Fibroblast of lung (primary cell): ENCODE results near the gene GRHL1.

ENCODE experiments used
- CTCF ChIP-seq, 2 donors: IDR thresholded peaks in 1 of 2; conservative IDR thresholded peaks in 1 of 2; 1 replicate in 1 of 2; 2 replicates in 1 of 2; pipeline ENCODE4 v1.5.1; 2011 to 2012; ENCODE audit warnings: low read length in 2 of 2, control low read depth in 1 of 2, inconsistent platforms in 1 of 2, low read depth in 1 of 2, mild to moderate bottlenecking in 1 of 2
- EZH2 ChIP-seq: IDR thresholded peaks from 2 replicates; pipeline ENCODE4 v1.5.1; 2012; ENCODE audit warnings: low read length, control low read depth, mild to moderate bottlenecking; ENCODE audit errors: missing control alignments

- TF ChIP-seq CTCF (conservative IDR thresholded peaks at IDR 0.05 in 1 of 2, IDR thresholded peaks at IDR 0.05 in 1 of 2; ENCODE audit: low read depth in 1 of 2, low read length in 2 of 2) (no peak), EZH2 (no peak)
Measured at GRCh38 chr2:10009811-10010781, 58.6 kb downstream of the GRHL1 start.
